Stimulated activated CD4-positive, alpha-beta T cell treated with anti-CD3 and anti-CD28 coated beads, Interleukin-12 subunit alpha, Interleukin-12 subunit beta, amount 100 ng/mL, for 24 hours (primary cell): Measurements from ENCODE around the gene LANCL2.
A peak's percentile ranks its signal among the peaks of the same experiment; 100 is the strongest.
"Not testable (repeated sequence)": the region's sequence is repeated elsewhere in the genome, so short reads cannot be mapped to it uniquely, and the experiment has no call there.

Experiments used
- DNase-seq, 2 experiments: peaks; one replicate each; pipeline ENCODE4 v3.0.0-alpha.2; 2020; ENCODE audit warnings: low read depth in 2 of 2

LANCL2 gene

GRCh38 chr7:55362927-55363326 is 2.2 kb upstream of the LANCL2 start:
- DNase-seq: no peak

GRCh38 chr7:55363386-55364170 is 1.6 kb upstream of the LANCL2 start:
- no peak for DNase-seq

DNA sequence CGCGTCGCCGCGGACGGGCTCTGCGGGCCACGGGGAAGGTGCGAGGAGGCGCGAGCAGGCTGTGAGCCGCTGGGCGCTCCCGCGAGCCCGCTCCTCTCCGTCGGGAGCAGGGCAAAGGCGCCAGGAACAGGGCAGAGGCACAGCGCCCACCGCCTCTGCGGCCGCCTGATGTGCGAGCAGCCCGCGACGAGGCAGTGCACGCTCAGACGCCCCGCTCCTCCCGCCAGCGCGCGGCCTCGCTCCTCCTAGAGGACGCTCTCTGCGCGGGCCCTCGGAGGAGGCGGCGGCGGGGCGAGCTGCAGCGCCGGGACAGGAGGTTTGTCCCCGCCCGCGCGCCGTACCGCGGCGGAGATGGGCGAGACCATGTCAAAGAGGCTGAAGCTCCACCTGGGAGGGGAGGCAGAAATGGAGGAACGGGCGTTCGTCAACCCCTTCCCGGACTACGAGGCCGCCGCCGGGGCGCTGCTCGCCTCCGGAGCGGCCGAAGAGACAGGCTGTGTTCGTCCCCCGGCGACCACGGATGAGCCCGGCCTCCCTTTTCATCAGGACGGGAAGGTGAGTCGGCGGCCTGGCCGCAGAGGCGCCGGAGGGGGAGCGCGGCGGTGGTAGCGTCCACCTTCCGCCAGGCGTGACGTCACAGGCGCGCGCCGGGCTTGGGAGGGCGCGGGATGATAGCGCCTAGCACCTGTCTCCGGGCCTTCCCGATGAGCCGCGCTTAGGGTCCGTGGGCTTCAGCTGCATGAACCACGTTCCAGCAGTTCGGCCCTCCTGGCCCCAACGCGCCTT is 731 bp downstream of the LANCL2 start:
- peak; percentile 87 to 89 for DNase-seq

GRCh38 chr7:55366461-55367070 is 1.4 kb downstream of the LANCL2 start:
- peak in 1 of 2 experiments; percentile 9 for DNase-seq

DNA sequence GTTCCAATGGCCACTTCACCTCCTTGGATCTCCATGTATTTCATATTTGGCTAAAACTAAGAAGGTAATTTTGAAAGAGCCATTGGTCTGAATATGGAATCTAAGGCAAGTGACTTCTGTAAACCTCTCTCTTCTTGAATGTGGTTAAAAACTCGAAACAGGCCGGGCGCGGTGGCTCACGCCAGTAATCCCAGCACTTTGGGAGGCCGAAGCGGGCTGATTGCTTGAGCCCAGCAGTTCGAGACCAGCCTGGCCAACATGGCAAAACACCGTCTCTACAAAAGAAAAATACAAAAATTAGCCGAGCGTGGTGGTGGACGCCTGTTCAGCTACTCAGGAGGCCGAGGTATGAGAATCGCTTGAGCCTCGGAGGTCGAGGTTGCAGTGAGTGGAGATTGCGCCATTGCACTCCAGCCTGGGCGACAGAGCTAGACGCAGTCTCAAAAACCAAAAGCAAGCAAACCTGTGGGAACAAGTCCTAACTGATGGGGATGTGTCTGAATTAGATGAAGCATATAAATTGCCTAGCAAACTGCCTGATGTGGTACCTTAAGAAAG is 2.2 kb downstream of the LANCL2 start:
- DNase-seq: no peak

- DNase-seq: no peak
These were observed 4.6 kb downstream of the LANCL2 start for GRCh38 chr7:55369427-55370400.

GRCh38 chr7:55374213-55374612 is 9.1 kb downstream of the LANCL2 start:
- DNase-seq: no peak

- no peak for DNase-seq
These were observed 10.1 kb downstream of the LANCL2 start for GRCh38 chr7:55375237-55375636.

GRCh38 chr7:55377162-55377817 is 12.2 kb downstream of the LANCL2 start:
- DNase-seq: no peak

- no peak for DNase-seq
These were observed 14.1 kb downstream of the LANCL2 start for GRCh38 chr7:55379285-55379684.

DNA sequence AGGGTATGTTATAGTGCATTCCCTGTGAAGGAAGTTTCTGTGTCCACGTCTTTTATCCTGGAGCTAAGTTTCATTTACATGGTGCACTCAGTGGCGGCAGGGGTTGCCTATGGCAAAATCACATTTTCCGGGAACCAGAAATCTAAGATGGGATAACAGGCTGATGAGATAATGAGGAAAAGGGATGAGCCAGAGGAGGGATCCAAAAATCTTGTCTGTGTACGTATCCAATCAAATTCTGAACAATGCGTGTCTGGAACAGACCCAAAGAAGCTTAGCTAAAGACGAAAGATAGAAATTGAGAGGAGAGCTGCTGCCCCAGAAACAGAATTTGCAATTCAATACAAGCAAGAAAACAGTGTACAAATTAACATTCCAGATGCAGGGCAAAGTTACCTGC is 16.1 kb downstream of the LANCL2 start:
- no peak for DNase-seq

DNA sequence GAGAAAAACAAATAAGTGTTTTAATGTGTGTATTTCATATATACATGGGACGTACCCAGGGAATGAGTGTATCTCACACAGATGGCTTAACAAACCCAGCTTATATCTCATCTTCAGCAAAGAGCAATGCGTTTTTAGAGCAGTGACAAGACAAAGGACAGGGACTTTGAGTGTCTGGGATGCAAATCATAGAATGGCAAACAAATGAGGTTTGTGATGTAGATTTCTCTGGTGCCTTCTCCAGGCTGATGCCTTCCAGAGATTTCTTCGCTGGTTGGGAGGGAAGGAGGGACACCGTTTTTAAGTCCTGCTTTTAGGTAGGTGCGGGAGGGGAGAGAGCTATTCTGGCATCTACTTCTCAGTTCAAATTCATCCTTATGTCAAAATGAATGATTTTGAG is 16.6 kb downstream of the LANCL2 start:
- no peak for DNase-seq

DNA sequence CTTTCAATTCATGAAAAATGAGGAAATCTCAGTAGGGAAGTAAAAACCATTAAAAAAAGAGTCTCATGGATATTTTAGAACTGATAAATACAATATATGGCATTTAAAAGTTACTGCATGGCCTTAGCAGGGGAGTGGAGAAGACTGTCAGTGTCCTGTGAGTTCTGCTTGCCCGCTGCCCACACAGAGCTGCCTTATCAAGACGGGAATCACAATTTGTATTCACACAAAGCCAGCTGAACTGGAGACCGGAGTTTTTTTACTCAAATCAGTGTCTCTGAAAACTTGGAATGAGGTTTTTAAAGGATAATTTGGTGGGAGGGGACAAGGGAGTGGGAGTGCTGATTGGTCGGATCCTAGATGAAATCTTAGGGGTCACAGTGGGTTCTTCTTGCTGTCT is 17.1 kb downstream of the LANCL2 start:
- DNase-seq: no peak

DNA sequence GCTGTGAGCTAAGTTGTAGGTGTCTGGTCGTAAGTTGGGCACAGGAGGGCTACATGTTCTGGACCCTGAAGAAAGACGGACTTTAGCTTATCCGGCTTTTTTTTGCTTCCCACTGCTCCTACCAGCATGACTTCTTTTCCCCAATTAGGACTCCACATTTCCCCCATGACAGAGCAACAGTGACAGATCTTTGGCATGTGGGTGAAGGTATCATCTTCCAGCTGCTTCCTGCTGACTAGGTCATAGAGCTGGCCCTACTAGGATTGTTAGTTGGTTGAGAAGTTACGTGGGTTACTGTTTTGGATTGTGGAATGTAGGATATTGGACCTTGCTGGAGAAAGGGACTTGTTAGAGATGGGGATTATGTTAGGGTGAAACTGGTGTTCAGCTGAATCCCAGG is 21.4 kb downstream of the LANCL2 start:
- no peak for DNase-seq

DNA sequence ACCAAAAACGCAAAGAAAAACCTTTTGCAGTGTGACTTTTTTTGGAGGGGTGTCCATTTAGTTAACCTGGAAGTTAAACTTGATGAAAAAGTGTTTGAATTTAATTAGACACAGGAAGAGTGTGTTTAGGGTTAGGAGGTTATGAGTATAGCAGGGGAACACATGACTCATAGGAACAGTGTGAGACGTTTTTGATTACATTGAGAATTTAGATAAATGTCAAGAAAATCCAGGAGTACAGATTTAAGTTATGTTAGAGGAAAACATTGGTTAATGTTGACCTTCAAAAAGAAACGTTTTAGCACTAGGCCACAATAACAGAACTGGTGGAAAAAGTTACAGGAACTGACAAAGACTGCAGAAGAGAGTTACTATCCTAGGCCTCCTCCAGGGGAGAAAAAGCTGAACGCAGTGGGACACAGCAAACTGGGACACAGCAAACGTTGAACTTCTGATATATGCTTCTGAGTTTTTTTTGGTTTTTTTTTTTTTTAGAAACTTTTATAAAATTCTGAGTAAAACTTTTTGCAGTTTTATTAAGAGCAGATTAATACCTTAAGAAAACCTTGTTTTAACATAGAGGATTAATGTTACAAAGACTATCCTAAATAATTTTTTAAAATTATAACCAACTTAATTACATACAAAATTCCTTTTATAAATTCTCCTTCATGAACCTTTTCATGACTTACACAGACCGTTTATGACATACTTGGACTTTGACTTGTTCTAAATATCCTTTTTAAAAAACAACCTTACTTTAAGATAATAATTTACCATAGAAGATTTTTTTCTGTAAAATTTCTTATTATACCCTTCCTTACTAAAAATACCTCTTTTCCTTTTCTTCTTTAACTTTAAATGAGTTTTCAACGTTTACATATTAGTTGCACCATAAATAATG is 22.2 kb downstream of the LANCL2 start:
- no peak for DNase-seq

- DNase-seq: no peak
These were observed 31.2 kb downstream of the LANCL2 start for GRCh38 chr7:55396233-55396785.

DNA sequence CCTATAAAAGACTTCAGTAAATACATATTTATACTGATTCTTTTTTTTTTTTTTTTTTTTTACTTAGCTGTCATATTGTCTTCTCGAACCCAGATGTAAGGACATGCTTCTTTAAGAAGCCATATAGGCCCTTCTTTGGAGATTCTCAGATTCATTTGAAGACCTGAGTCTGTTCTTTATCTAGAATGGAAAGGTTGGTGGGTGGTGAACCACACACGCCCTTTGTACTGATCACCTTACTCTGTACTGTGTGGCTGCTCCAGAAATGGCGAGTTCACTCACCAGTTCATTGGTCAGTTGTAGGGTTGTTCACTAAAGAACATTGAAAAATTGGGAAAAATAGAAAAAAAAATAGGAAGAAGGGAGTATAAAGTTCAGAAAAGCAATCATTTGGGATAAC is 32.5 kb downstream of the LANCL2 start:
- DNase-seq: no peak

GRCh38 chr7:55400191-55400590 is 35.1 kb downstream of the LANCL2 start:
- DNase-seq: no peak

GRCh38 chr7:55402506-55402905 is 37.4 kb downstream of the LANCL2 start:
- DNase-seq: not testable (repeated sequence)
